ENCODE measurements around the gene SND1. TPM values are rescaled to one million over a fixed set of nuclear protein-coding genes. Genes with fewer than 3 reads are reported as not detected.
A peak's percentile ranks its signal among the peaks of the same experiment; 100 is the strongest.

SND1 gene
- total RNA-seq, 1 experiment from 2014 or later: 106 TPM

DNA sequence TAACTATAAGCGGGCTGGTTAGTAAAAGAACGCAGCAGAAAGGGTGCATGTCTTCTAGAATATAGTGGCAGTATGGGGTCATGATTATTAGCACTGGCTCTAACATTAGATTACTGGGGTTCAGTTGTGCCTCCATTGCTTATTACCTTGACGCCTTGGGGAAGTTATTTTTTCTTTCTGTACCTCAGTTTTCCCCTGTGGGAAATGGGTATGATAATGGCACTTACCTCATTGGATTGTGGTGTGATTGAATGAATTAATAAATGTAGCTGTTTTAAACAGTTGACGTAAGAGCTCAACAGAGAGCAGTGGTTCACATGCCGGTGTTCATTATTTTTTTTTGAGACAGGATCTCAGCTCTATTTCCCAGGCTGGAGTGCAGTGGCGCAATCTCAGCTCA is 262.7 kb downstream of the SND1 start:
- in situ Hi-C loops (cut with HindIII; ENCODE audit: low pct_unique_long_range_greater_than_20kb, low sequenced_read_pairs): no loop called here
- no peak for DNase-seq (ENCODE audit: low read depth)

GRCh38 chr7:127916735-127917134 is 264.7 kb downstream of the SND1 start:
- in situ Hi-C loops (cut with HindIII; ENCODE audit: low pct_unique_long_range_greater_than_20kb, low sequenced_read_pairs): no loop called here
- no peak for DNase-seq (ENCODE audit: low read depth)

DNA sequence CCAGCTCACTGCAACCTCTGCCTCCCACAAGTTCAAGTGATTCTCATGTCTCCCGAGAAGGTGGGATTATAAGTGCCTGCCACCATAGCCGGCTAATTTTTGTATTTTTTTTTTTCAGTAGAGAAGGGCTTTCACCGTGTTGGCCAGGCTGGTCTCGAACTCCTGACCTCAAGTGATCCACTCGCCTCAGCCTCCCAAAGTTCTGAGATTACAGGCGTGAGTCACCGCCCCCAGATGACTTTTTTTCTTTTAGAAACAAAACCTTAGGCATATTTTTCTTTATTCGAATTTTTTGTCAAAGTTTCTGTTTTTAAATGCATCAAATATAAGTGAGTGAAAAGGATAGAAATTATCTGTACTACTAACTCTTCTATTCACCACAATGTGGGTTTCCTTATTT is 266.1 kb downstream of the SND1 start:
- in situ Hi-C loops (cut with HindIII; ENCODE audit: low pct_unique_long_range_greater_than_20kb, low sequenced_read_pairs): no loop called here
- no peak for DNase-seq (ENCODE audit: low read depth)

DNA sequence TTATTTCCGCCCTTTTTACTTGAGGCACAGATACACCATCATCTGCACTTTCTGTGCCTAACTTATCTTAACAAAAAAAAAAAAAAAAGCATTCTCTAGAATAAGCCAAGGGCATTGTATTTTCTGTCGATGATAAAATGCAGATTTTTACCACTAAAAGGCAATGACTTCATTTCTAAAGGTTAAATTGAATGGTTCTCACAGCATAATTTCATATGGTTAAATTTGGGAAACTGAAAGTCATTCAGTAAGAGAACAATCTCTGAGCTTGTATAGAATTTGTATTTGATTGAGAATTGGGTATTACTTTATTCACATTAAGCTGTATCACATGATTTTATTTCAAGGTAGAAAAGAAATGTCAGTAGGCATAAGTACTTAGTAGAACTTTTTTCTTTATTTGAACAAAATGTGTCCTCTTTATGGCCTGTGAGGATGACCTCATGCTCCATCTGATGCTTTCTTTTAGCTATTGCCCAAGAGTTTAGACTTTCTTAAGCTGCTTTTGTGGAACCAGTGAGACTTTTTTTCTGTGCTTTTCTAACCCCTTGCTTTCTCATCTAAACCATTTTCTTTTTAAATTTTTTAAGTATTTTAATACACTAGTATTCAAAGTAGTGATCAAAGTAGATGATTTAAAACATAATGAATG is 268.9 kb downstream of the SND1 start:
- in situ Hi-C loops (cut with HindIII; ENCODE audit: low pct_unique_long_range_greater_than_20kb, low sequenced_read_pairs): no loop called here
- DNase-seq (ENCODE audit: low read depth): no peak

- in situ Hi-C loops (cut with HindIII; ENCODE audit: low pct_unique_long_range_greater_than_20kb, low sequenced_read_pairs): no loop called here
- DNase-seq (ENCODE audit: low read depth): no peak
These were observed 270.7 kb downstream of the SND1 start for GRCh38 chr7:127922656-127923055.

DNA sequence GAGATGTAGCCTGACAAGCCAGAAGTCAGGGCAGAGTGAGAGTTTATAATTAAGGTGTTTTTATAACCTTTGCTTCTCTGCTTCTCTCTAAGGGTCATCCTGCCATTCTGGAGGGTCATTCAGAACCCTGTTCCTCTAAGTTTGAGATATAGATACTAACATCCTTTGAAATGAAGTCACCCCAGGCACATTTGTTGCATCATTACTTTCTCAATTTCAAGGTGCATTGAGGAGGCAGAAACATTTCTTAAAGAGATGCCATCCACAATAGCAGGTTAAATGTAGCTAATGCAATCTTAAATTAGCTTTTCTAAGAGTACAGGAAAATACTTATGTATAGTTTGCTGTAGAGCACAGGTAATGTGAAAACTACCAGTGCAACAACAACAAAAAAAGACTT is 272.9 kb downstream of the SND1 start:
- no peak for DNase-seq (ENCODE audit: low read depth)

GRCh38 chr7:127927348-127927696 is 275.3 kb downstream of the SND1 start:
- DNase-seq (ENCODE audit: low read depth): no peak
- in situ Hi-C loops (cut with HindIII; ENCODE audit: low pct_unique_long_range_greater_than_20kb, low sequenced_read_pairs): no loop called here

More for the DNA sequence above, 272.9 kb downstream of the SND1 start:
- in situ Hi-C loops (cut with HindIII; ENCODE audit: low pct_unique_long_range_greater_than_20kb, low sequenced_read_pairs): no loop called here

GRCh38 chr7:127928222-127928621 is 276.2 kb downstream of the SND1 start:
- in situ Hi-C loops (cut with HindIII; ENCODE audit: low pct_unique_long_range_greater_than_20kb, low sequenced_read_pairs): no loop called here
- DNase-seq (ENCODE audit: low read depth): no peak

GRCh38 chr7:127928852-127929251 is 276.9 kb downstream of the SND1 start:
- in situ Hi-C loops (cut with HindIII; ENCODE audit: low pct_unique_long_range_greater_than_20kb, low sequenced_read_pairs): no loop called here
- DNase-seq (ENCODE audit: low read depth): no peak

DNA sequence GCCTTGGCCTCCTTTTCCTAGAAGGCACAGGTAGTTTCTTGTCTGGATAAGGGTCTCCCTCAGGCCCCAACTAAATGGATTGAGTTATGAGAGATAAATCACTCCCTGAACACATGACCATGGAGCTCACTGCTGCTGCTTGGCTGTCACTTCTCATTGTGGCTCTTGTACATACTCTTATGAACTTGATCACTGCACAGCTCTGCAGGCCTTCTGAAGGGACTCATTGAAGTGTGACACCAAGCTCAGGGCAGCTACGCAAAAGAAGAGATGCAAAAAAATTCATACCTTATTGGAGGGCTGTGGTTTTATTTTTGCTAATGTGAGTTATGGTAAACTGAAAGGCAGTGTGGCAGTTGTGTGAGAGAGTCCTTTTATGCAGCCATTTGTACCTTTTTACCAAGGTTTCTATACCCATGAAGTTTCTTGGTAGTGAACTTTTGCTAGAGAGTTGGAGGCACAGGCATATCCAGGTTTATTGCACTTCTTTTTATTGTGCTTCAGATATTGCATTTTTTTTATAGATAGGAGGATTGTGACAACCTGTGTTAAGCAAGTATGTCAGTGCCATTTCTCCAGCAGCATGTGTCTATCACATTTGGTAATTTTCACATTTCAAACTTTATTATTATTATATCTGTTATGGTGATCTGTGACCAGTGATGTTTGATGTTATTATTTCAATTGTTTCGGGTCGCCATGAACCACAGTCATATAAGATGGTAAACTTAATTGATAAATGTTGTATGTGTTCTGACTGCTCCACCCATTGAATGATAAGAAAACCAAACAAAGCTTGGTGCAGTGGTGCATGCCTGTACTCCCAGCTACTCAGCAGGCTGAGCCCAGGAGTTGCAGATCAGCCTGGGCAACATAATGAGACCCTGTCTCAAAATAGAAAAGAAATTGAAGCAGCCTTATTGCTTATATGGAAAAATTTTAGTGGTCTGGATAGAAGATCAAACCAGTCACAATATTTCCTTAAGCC is 278.6 kb downstream of the SND1 start:
- in situ Hi-C loops (cut with HindIII; ENCODE audit: low pct_unique_long_range_greater_than_20kb, low sequenced_read_pairs): no loop called here
- DNase-seq (ENCODE audit: low read depth): no peak

- in situ Hi-C loops (cut with HindIII; ENCODE audit: low pct_unique_long_range_greater_than_20kb, low sequenced_read_pairs): no loop called here
- DNase-seq (ENCODE audit: low read depth): no peak
These were observed 280.1 kb downstream of the SND1 start for GRCh38 chr7:127932076-127932475.

- no peak for DNase-seq (ENCODE audit: low read depth)
- in situ Hi-C loops (cut with HindIII; ENCODE audit: low pct_unique_long_range_greater_than_20kb, low sequenced_read_pairs): no loop called here
These were observed 280.5 kb downstream of the SND1 start for GRCh38 chr7:127932496-127932895.

DNA sequence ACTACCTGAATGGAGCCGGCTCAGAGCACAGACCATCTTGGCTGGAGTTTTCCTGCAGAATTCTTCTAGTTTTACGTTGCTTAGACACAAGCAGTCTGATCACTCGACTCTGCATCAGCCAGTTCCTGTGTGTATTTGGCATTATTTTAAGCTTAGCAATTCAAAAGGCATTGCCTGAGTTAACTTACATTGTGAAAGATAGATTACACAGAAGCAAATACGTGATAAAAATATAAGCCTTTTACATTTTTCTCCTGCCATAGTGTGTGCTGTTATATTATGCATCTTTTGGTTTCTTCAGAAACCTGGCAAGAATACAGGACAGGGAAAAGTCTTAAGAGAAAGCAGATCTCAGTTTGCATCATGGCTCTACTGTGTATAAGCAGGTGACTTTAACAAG is 281.2 kb downstream of the SND1 start:
- in situ Hi-C loops (cut with HindIII; ENCODE audit: low pct_unique_long_range_greater_than_20kb, low sequenced_read_pairs): no loop called here

GRCh38 chr7:127934711-127935110 is 282.7 kb downstream of the SND1 start:
- in situ Hi-C loops (cut with HindIII; ENCODE audit: low pct_unique_long_range_greater_than_20kb, low sequenced_read_pairs): no loop called here
- DNase-seq (ENCODE audit: low read depth): no peak

More for the DNA sequence above, 281.2 kb downstream of the SND1 start:
- no peak for DNase-seq (ENCODE audit: low read depth)

GRCh38 chr7:127935847-127936376 is 283.9 kb downstream of the SND1 start:
- DNase-seq (ENCODE audit: low read depth): no peak
- in situ Hi-C loops (cut with HindIII; ENCODE audit: low pct_unique_long_range_greater_than_20kb, low sequenced_read_pairs): no loop called here

GRCh38 chr7:127937066-127937680 is 285.2 kb downstream of the SND1 start:
- in situ Hi-C loops (cut with HindIII; ENCODE audit: low pct_unique_long_range_greater_than_20kb, low sequenced_read_pairs): no loop called here
- no peak for DNase-seq (ENCODE audit: low read depth)

DNA sequence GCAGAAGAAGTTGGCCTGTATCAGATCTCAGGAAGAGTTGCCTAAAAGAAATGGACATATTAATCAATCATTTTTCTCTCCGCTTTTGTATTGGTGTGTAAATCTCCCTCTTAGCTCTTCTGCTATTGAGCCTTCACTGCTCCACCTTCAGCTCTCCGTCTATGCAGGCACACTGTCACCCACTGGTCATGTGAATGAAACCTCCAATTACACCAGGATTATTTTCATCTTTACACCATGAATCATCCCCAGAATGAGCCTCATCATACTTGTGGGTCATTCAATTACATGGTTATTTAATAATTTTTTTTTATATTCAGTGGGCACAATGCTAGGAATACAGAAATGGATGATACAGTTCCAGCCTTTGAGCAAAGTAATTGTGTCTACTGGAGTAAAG is 286.6 kb downstream of the SND1 start:
- DNase-seq (ENCODE audit: low read depth): peak; percentile 20

DNA sequence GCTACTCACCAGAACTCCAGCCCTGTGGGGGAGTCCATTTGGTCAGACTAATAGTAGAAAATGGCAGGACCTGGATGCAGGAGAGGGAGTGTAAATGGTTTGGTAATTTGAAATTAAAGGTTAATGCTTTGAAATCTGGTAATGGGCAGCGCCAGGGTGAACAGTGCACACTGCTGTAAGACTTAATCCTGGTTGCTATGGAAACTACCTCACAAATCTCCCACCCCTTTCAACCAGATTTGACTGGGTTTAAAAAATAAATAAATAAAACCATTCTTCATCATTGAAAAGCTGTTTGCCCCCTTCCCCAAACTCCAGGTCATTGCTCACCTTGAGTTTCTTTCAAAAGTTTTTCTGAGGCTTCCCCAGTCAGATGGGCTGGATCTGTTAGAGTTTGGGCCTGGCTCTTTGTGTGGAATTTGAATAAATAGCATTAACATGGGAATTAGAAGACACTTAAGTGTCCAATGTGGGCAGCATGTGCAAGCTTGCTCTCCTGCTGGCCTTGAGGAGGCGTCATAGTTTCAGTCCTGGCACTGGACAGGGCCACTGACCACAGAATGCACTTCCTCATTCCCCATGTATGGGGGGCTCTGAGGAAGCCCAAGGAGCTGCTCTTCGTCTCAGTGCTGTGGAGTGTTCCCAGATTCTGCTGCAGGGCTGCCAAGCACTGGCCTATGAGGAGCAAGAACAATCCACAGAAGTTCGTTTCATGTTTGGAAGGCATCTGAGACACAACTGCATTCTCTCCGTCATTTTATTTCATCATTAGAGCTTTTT is 288.6 kb downstream of the SND1 start:
- no peak for DNase-seq (ENCODE audit: low read depth)
- in situ Hi-C loops (cut with HindIII; ENCODE audit: low pct_unique_long_range_greater_than_20kb, low sequenced_read_pairs): no loop called here

More for the DNA sequence above, 286.6 kb downstream of the SND1 start:
- in situ Hi-C loops (cut with HindIII; ENCODE audit: low pct_unique_long_range_greater_than_20kb, low sequenced_read_pairs): no loop called here

Data from Caki2 (cell line).